Neural cell (in vitro differentiated cells): ENCODE measurements around the gene CDK6. TPM values are rescaled to one million over a fixed set of nuclear protein-coding genes. Genes with fewer than 3 reads are reported as not detected.

Experiments
- H2AFZ ChIP-seq: fragments of 200-600, 300-800 bp; sonication (generic), shearing (Covaris generic); 2 replicates; pipeline ENCODE4 v1.6.0; 2014; ENCODE audit warnings: low read depth, mild to moderate bottlenecking, antibody characterized with exemption, low read length, moderate library complexity
- H3F3A ChIP-seq: fragments of 200-600 bp; shearing (Covaris generic); 2 replicates; pipeline ENCODE4 v1.6.1; 2016; ENCODE audit warnings: mild to moderate bottlenecking, moderate library complexity, mixed read lengths, antibody characterized with exemption, low read length; ENCODE audit not compliant: insufficient read depth, poor library complexity, severe bottlenecking
- H3K27ac ChIP-seq: fragments of 200-600, 300-800 bp; sonication (generic), shearing (Covaris generic); 2 replicates; pipeline ENCODE4 v1.5.1; 2014; ENCODE audit warnings: mild to moderate bottlenecking, low read length, moderate library complexity
- H3K27me3 ChIP-seq: fragments of 300-800, 200-600 bp; sonication (generic), shearing (Covaris generic); 2 replicates; pipeline ENCODE4 v1.6.0; 2014; ENCODE audit warnings: mild to moderate bottlenecking, low read depth, low read length, moderate library complexity; ENCODE audit not compliant: insufficient read depth
- H3K36me3 ChIP-seq: fragments of 300-800, 200-600 bp; sonication (generic), shearing (Covaris generic); 2 replicates; pipeline ENCODE4 v1.5.1; 2014; ENCODE audit warnings: mild to moderate bottlenecking, antibody characterized with exemption, low read length, moderate library complexity; ENCODE audit not compliant: insufficient read depth
- H3K4me2 ChIP-seq: fragments of 300-800, 200-600 bp; sonication (generic), shearing (Covaris generic); 2 replicates; pipeline ENCODE4 v1.6.0; 2014; ENCODE audit warnings: mild to moderate bottlenecking, low read length
- H3K4me3 ChIP-seq: fragments of 300-800, 200-600 bp; sonication (generic), shearing (Covaris generic); 2 replicates; pipeline ENCODE4 v1.5.1; 2014; ENCODE audit warnings: mild to moderate bottlenecking, low read length, moderate library complexity
- H3K79me2 ChIP-seq: fragments of 200-600 bp; shearing (Covaris generic); replicated peaks from 2 replicates; pipeline ENCODE4 v1.6.0; 2014; ENCODE audit warnings: mild to moderate bottlenecking, low read length, moderate library complexity; ENCODE audit not compliant: insufficient read depth
- H3K9ac ChIP-seq: fragments of 300-800, 200-600 bp; sonication (generic), shearing (Covaris generic); 2 replicates; pipeline ENCODE4 v1.6.1; 2016; ENCODE audit warnings: mild to moderate bottlenecking, low read length, mixed read lengths
- H3K9me2 ChIP-seq: fragments of 200-600 bp; shearing (Covaris generic); 2 replicates; pipeline ENCODE4 v1.6.1; 2016; ENCODE audit warnings: mild to moderate bottlenecking, low read length, mixed read lengths; ENCODE audit not compliant: insufficient read depth
- H3K9me3 ChIP-seq: fragments of 200-600, 300-800 bp; sonication (generic), shearing (Covaris generic); 2 replicates; pipeline ENCODE4 v1.6.1; 2016; ENCODE audit warnings: mild to moderate bottlenecking, mixed run types, low read length, moderate library complexity, mixed read lengths
- H4K20me1 ChIP-seq: fragments of 200-600 bp; shearing (Covaris generic); 2 replicates; pipeline ENCODE4 v1.6.1; 2016; ENCODE audit warnings: mild to moderate bottlenecking, mixed run types; ENCODE audit not compliant: insufficient read depth
- EP300 ChIP-seq: fragments of 450-650 bp; conservative IDR thresholded peaks from 2 replicates; pipeline ENCODE4 v1.6.1; 2014; ENCODE audit warnings: antibody characterized with exemption, mild to moderate bottlenecking, moderate library complexity; ENCODE audit not compliant: poor library complexity, severe bottlenecking
- EZH2 ChIP-seq: fragments of 200-600, 300-800 bp; shearing (Covaris generic), sonication (generic); IDR thresholded peaks from 2 replicates; pipeline ENCODE4 v1.6.1; 2014; ENCODE audit warnings: antibody characterized with exemption, low read length, borderline replicate concordance, mild to moderate bottlenecking; ENCODE audit not compliant: insufficient read depth, poor library complexity, severe bottlenecking
- MXI1 ChIP-seq: fragments of 450-650 bp; conservative IDR thresholded peaks from 2 replicates; pipeline ENCODE4 v1.6.1; 2014; ENCODE audit warnings: antibody characterized with exemption, mild to moderate bottlenecking; ENCODE audit not compliant: poor library complexity, severe bottlenecking
- POLR2AphosphoS5 ChIP-seq: IDR thresholded peaks from 2 replicates; pipeline ENCODE4 v1.6.1; 2012
- RAD21 ChIP-seq: fragments of 450-650 bp; conservative IDR thresholded peaks from 2 replicates; pipeline ENCODE4 v1.6.1; 2014; ENCODE audit warnings: antibody characterized with exemption, mild to moderate bottlenecking, moderate library complexity
- SMC3 ChIP-seq: fragments of 450-650 bp; conservative IDR thresholded peaks from 2 replicates; pipeline ENCODE4 v1.6.1; 2014; ENCODE audit warnings: antibody characterized with exemption, mild to moderate bottlenecking, moderate library complexity; ENCODE audit not compliant: poor library complexity
- TAF1 ChIP-seq: IDR thresholded peaks from 2 replicates; pipeline ENCODE4 v1.6.1; 2012; ENCODE audit warnings: low read depth
- polyA plus RNA-seq: library from polyadenylated mRNA; depleted of rRNA; stranded (reverse); fragments of >200 nt; gene quantifications from 2 replicates; pipeline ENCODE4 v1.2.3, GENCODE V29; 2014
- TF ChIP-seq, protein P1 (sequence below): fragments of 450-650 bp; IDR thresholded peaks from 2 replicates; pipeline ENCODE4 v1.5.1; 2014; ENCODE audit warnings: antibody characterized with exemption, mild to moderate bottlenecking, moderate library complexity; ENCODE audit not compliant: poor library complexity, severe bottlenecking
- TF ChIP-seq, protein P2 (sequence below): IDR thresholded peaks from 2 replicates; pipeline ENCODE4 v1.6.1; 2012; ENCODE audit warnings: borderline replicate concordance

CDK6 gene
- polyA plus RNA-seq, 1 donor from 2014 or later = 4.1 TPM

DNA sequence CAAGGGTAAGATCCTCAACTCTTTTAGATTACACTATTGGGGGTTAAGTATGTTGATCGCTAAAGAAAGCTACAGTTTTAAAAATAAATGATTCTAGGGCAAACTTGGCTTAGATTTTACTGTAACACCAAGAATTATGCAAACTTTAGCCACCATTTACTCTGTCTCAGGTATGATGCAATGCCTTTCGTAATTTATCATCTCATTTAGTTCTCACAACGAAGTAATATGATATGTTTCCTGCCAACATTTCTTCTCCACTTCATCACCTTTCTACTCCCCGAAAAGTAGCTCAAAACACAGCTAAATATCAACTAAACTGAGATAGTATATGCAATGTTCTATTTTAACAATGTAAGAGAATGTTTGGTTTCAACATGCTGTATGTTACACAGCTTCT lies 267.2 kb downstream of the CDK6 start:
- no peaks in the 10 kb centered on the region for H4K20me1 ChIP-seq
- H2AFZ ChIP-seq = no peak overlapping the region
- no peaks in the 10 kb centered on the region for H3K27me3 ChIP-seq
- no peaks in the 10 kb centered on the region for H3K79me2 ChIP-seq
- H3K9ac ChIP-seq = no peak overlapping the region
- H3K9me2 ChIP-seq = no peaks in the 10 kb centered on the region
- no peak overlapping the region for H3K4me3 ChIP-seq
- H3K9me3 ChIP-seq = no peaks in the 10 kb centered on the region
- H3K36me3 ChIP-seq = peaks cover 7% of the 10 kb centered on the region
- H3K4me2 ChIP-seq = no peak overlapping the region
- no peaks in the 10 kb centered on the region for H3F3A ChIP-seq
- TF ChIP-seq EZH2 = no peak
- TF ChIP-seq, protein P1, sequence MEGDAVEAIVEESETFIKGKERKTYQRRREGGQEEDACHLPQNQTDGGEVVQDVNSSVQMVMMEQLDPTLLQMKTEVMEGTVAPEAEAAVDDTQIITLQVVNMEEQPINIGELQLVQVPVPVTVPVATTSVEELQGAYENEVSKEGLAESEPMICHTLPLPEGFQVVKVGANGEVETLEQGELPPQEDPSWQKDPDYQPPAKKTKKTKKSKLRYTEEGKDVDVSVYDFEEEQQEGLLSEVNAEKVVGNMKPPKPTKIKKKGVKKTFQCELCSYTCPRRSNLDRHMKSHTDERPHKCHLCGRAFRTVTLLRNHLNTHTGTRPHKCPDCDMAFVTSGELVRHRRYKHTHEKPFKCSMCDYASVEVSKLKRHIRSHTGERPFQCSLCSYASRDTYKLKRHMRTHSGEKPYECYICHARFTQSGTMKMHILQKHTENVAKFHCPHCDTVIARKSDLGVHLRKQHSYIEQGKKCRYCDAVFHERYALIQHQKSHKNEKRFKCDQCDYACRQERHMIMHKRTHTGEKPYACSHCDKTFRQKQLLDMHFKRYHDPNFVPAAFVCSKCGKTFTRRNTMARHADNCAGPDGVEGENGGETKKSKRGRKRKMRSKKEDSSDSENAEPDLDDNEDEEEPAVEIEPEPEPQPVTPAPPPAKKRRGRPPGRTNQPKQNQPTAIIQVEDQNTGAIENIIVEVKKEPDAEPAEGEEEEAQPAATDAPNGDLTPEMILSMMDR = no peak
- TF ChIP-seq POLR2AphosphoS5 = no peak
- TF ChIP-seq RAD21 = no peak
- TF ChIP-seq MXI1 = no peak
- TF ChIP-seq, protein P2, sequence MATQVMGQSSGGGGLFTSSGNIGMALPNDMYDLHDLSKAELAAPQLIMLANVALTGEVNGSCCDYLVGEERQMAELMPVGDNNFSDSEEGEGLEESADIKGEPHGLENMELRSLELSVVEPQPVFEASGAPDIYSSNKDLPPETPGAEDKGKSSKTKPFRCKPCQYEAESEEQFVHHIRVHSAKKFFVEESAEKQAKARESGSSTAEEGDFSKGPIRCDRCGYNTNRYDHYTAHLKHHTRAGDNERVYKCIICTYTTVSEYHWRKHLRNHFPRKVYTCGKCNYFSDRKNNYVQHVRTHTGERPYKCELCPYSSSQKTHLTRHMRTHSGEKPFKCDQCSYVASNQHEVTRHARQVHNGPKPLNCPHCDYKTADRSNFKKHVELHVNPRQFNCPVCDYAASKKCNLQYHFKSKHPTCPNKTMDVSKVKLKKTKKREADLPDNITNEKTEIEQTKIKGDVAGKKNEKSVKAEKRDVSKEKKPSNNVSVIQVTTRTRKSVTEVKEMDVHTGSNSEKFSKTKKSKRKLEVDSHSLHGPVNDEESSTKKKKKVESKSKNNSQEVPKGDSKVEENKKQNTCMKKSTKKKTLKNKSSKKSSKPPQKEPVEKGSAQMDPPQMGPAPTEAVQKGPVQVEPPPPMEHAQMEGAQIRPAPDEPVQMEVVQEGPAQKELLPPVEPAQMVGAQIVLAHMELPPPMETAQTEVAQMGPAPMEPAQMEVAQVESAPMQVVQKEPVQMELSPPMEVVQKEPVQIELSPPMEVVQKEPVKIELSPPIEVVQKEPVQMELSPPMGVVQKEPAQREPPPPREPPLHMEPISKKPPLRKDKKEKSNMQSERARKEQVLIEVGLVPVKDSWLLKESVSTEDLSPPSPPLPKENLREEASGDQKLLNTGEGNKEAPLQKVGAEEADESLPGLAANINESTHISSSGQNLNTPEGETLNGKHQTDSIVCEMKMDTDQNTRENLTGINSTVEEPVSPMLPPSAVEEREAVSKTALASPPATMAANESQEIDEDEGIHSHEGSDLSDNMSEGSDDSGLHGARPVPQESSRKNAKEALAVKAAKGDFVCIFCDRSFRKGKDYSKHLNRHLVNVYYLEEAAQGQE = no peak
- TF ChIP-seq EP300 = no peak
- no peak overlapping the region for H3K27ac ChIP-seq

DNA sequence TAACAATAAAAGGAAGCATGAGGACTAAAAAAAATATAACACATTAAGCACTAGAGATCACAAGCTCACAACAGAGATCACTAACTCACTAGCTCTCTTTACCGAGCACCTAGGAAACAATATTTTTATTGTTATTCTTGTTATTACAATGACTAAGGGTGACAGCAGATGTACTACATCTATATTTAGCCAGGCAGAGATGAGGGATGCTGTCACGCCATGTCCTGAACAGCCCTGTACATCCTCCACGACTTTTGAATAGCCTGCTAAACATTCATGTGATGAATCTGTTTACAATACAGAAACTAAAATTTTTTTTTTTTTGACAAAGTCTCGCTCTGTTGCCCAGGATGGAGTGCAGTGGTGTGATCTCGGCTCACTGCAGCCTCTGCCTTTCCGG lies 268.9 kb downstream of the CDK6 start:
- H3K9ac ChIP-seq = no peak overlapping the region
- H3K27me3 ChIP-seq = no peaks in the 10 kb centered on the region
- H3K36me3 ChIP-seq = peaks cover 5% of the 10 kb centered on the region

More for the DNA sequence above, 268.9 kb downstream of the CDK6 start:
- Histone ChIP-seq H3K9me2 (no peaks in the 10 kb centered on the region), H3K27ac (no peak overlapping the region), H3F3A (no peaks in the 10 kb centered on the region), H3K79me2 (no peaks in the 10 kb centered on the region), H3K4me3 (no peak overlapping the region), H4K20me1 (no peaks in the 10 kb centered on the region), H2AFZ (no peak overlapping the region), H3K4me2 (no peak overlapping the region), H3K9me3 (no peaks in the 10 kb centered on the region)
- TF ChIP-seq POLR2AphosphoS5 (no peak), MXI1 (no peak), EP300 (no peak), EZH2 (no peak), RAD21 (no peak), TAF1 (no peak), SMC3 (no peak)
- TF ChIP-seq, protein P2 = no peak
- TF ChIP-seq, protein P1 = no peak
